Measurements from ENCODE around the gene PAK5. TPM values are rescaled to one million over a fixed set of nuclear protein-coding genes. Genes with fewer than 3 reads are reported as not detected.

The PAK5 gene
- total and polyA plus RNA-seq, 12 donors, result 0.04 TPM; not detected in 11

- no peak for DNase-seq
- Histone ChIP-seq H3K4me1 (no peaks in the 10 kb centered on the region), H3K9me3 (peaks cover 0 to 12% (median 0%) of the 10 kb centered on the region in 11 donors), H3K27ac (no peak overlapping the region), H3K36me3 (no peaks in the 10 kb centered on the region), H3K27me3 (no peaks in the 10 kb centered on the region), H3K4me3 (no peak overlapping the region)
- TF ChIP-seq CTCF (IDR thresholded peaks at IDR 0.05), result no peak
- ATAC-seq, result no peak
- intact Hi-C loops (cut with DNase I), result no loop called here
Observed at GRCh38 chr20:9743871-9744270, 95.0 kb downstream of the PAK5 start.

- Histone ChIP-seq H3K9me3 (peaks cover 0 to 7% (median 0%) of the 10 kb centered on the region in 11 donors), H3K27ac (no peak overlapping the region), H3K36me3 (no peaks in the 10 kb centered on the region), H3K4me3 (no peak overlapping the region), H3K4me1 (no peaks in the 10 kb centered on the region), H3K27me3 (no peaks in the 10 kb centered on the region)
- ATAC-seq (no peak), DNase-seq (no peak)
- whole genome bisulfite sequencing, 2 donors, result 85 to 87% methylated on average over 5 of the region's 5 CpGs
- TF ChIP-seq CTCF (IDR thresholded peaks at IDR 0.05), result no peak
- intact Hi-C loops (cut with DNase I), result no loop called here
Observed at GRCh38 chr20:9742821-9743220, 96.1 kb downstream of the PAK5 start.

- no peak for ATAC-seq
- intact Hi-C loops (cut with DNase I), result no loop called here
Observed at GRCh38 chr20:9741996-9742395, 96.9 kb downstream of the PAK5 start.

GRCh38 chr20:9740486-9740885 lies 98.4 kb downstream of the PAK5 start:
- no peaks in the 10 kb centered on the region for H3K36me3 ChIP-seq
- no peaks in the 10 kb centered on the region for H3K4me1 ChIP-seq
- peaks cover 0 to 17% (median 3%) of the 10 kb centered on the region in 11 donors for H3K9me3 ChIP-seq
- no peak overlapping the region for H3K4me3 ChIP-seq
- no peak overlapping the region for H3K27ac ChIP-seq
- intact Hi-C loops (cut with DNase I), result no loop called here
- TF ChIP-seq CTCF (IDR thresholded peaks at IDR 0.05), result no peak
- no peak for ATAC-seq
- WGBS, 2 donors, result 79 to 80% methylated on average over 5 of the region's 5 CpGs
- no peak for DNase-seq
- H3K27me3 ChIP-seq, result no peaks in the 10 kb centered on the region

More at GRCh38 chr20:9741996-9742395, 96.9 kb downstream of the PAK5 start:
- 59 to 71% methylated on average over 3 of the region's 3 CpGs for WGBS, 2 donors
- Histone ChIP-seq H3K36me3 (no peaks in the 10 kb centered on the region), H3K27me3 (no peaks in the 10 kb centered on the region), H3K27ac (no peak overlapping the region), H3K4me1 (no peaks in the 10 kb centered on the region), H3K9me3 (peaks cover 0 to 10% (median 2%) of the 10 kb centered on the region in 11 donors), H3K4me3 (no peak overlapping the region)
- no peak for DNase-seq
- TF ChIP-seq CTCF (IDR thresholded peaks at IDR 0.05), result no peak
